Choroid plexus epithelial cell (primary cell): ENCODE measurements around the gene ASB10.

Experiments used
- DNase-seq: peaks from one replicate; pipeline ENCODE4 v3.0.0-alpha.2; 2010; ENCODE audit warnings: low read depth
- H3K4me3 ChIP-seq: 2 replicates; pipeline ENCODE4 v1.5.1; 2011; ENCODE audit warnings: low read depth, mild to moderate bottlenecking, control low read depth, low read length, moderate library complexity
- CTCF ChIP-seq: conservative IDR thresholded peaks from 2 replicates; pipeline ENCODE4 v1.5.1; 2011; ENCODE audit warnings: low read depth, mild to moderate bottlenecking, control low read depth, inconsistent platforms, low read length, moderate library complexity

ASB10 gene

GRCh38 chr7:151187409-151188251 is 580 bp upstream of the ASB10 start:
- TF ChIP-seq CTCF = no peak
- H3K4me3 ChIP-seq = no peak overlapping the region
- no peak for DNase-seq

GRCh38 chr7:151185762-151186639 is 1.0 kb downstream of the ASB10 start:
- no peak for TF ChIP-seq CTCF
- DNase-seq = no peak
- H3K4me3 ChIP-seq = no peak overlapping the region

GRCh38 chr7:151181011-151181431 is 6.0 kb downstream of the ASB10 start:
- no peak overlapping the region for H3K4me3 ChIP-seq
- no peak for DNase-seq
- no peak for TF ChIP-seq CTCF

- TF ChIP-seq CTCF = no peak
- H3K4me3 ChIP-seq = no peak overlapping the region
- DNase-seq = no peak
Observed at GRCh38 chr7:151179946-151180345, 7.1 kb downstream of the ASB10 start.

GRCh38 chr7:151179287-151179860 is 7.7 kb downstream of the ASB10 start:
- TF ChIP-seq CTCF = no peak
- no peak overlapping the region for H3K4me3 ChIP-seq
- DNase-seq = no peak

- no peak for TF ChIP-seq CTCF
- no peak overlapping the region for H3K4me3 ChIP-seq
- no peak for DNase-seq
Observed at GRCh38 chr7:151178831-151179230, 8.2 kb downstream of the ASB10 start.
